VCaP (cell line): ENCODE data around the gene HOATZ.

ENCODE experiments used
- H3K27ac ChIP-seq: fragments of 450-650 bp; 2 replicates; pipeline ENCODE4 v1.5.1; 2017
- TF ChIP-seq, protein P1 (sequence below): fragments of 450-650 bp; conservative IDR thresholded peaks from 2 replicates; pipeline ENCODE4 v1.5.1; 2017; ENCODE audit warnings: mild to moderate bottlenecking, moderate library complexity

HOATZ gene

GRCh38 chr11:111549196-111549868 lies 34.8 kb downstream of the HOATZ start:
- TF ChIP-seq, protein P1, sequence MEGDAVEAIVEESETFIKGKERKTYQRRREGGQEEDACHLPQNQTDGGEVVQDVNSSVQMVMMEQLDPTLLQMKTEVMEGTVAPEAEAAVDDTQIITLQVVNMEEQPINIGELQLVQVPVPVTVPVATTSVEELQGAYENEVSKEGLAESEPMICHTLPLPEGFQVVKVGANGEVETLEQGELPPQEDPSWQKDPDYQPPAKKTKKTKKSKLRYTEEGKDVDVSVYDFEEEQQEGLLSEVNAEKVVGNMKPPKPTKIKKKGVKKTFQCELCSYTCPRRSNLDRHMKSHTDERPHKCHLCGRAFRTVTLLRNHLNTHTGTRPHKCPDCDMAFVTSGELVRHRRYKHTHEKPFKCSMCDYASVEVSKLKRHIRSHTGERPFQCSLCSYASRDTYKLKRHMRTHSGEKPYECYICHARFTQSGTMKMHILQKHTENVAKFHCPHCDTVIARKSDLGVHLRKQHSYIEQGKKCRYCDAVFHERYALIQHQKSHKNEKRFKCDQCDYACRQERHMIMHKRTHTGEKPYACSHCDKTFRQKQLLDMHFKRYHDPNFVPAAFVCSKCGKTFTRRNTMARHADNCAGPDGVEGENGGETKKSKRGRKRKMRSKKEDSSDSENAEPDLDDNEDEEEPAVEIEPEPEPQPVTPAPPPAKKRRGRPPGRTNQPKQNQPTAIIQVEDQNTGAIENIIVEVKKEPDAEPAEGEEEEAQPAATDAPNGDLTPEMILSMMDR, result no peak
- no peak overlapping the region for H3K27ac ChIP-seq

GRCh38 chr11:111549869-111550203 lies 35.3 kb downstream of the HOATZ start:
- H3K27ac ChIP-seq, result no peak overlapping the region
- TF ChIP-seq, protein P1, result no peak

DNA sequence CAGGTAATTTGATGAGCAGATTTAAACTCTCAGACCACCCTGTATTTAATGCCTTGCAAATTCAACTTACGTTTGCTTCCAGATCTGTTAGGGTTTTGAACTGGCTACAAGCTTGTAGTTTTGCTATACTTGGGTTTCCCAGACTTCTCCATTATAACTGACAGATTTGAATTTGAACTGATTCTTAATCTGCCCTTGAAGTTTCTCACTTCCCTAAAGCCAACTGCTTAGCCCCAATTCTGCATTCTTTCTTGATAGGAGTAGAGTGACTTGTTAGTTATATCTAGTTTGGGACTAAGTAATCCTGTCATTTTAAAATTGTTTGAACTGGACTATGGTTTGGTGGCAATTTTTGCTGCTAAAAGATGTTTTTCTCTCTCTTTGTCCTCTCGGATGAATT lies 35.7 kb downstream of the HOATZ start:
- TF ChIP-seq, protein P1, result no peak
- no peak overlapping the region for H3K27ac ChIP-seq

DNA sequence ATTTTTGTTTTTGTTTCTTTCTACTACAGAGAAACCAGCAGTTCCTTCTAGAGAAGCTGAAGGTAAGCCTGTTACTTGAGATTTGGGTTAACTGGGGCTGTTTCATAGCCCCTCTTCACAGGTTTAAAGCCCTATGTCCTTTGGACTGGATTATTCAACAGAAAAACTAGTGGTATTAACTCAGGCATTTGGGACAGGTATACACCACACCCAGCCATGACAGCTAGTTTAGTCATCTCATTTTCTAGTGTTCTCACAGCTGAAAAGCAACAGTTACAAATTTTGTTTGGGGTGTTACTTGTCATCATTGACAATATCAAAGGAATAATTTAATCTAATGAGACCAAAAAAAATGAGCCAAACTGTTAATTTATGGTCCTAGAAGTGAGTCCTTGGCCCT lies 40.0 kb downstream of the HOATZ start:
- H3K27ac ChIP-seq, result peak overlapping the region; percentile 44
- TF ChIP-seq, protein P1, result no peak

GRCh38 chr11:111555255-111555654 lies 40.7 kb downstream of the HOATZ start:
- TF ChIP-seq, protein P1, result no peak
- H3K27ac ChIP-seq, result peak overlapping the region; percentile 44; the same call in 1 of the 2 replicates

- H3K27ac ChIP-seq, result no peak overlapping the region
- TF ChIP-seq, protein P1, result no peak
These were observed 43.0 kb downstream of the HOATZ start for GRCh38 chr11:111557425-111558111.

- H3K27ac ChIP-seq, result no peak overlapping the region
- TF ChIP-seq, protein P1, result no peak
These were observed 45.4 kb downstream of the HOATZ start for GRCh38 chr11:111559800-111560464.
